Iris pigment epithelial cell (primary cell): ENCODE measurements around the gene ASS1.

Source experiments
- DNase-seq: peaks from one replicate; pipeline ENCODE4 v3.0.0-alpha.2; 2011; ENCODE audit warnings: low read depth

ASS1 gene

GRCh38 chr9:130418776-130419175 lies 26.0 kb upstream of the ASS1 start:
- no peak for DNase-seq

- DNase-seq, result no peak
These were observed 25.2 kb upstream of the ASS1 start for GRCh38 chr9:130419521-130420035.

DNA sequence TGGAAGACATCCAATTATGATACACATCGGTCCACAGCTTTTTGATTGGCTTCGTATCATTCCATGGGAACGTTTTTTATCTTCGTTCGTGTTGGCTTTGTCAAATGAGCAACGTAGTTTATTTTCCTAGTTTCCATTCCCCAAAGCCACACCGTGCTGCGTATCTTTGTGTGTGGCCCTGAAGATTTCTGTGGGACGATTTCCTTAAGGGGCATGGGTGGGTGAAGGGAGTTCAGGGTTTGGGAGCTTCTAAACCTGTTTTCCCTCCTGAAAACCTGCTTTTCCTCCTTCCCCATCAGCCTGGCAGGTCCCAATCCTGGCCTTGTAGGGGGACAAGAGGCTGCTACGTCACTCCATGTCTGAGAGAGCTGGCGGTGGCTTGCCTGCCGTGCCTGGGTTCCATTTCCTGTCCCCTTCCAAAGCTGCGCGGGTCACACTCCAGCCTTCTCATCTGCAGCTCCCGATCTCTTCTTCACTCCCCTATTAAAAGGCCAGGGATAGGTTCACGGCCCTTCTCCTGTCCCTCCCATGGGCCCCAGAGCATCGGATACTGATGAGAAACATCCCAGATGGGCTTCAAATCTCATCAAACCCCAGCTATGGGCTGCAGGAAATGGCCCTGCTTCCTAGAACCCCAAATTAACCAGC lies 23.5 kb upstream of the ASS1 start:
- no peak for DNase-seq

- peak; percentile 55 for DNase-seq
These were observed 22.9 kb upstream of the ASS1 start for GRCh38 chr9:130421802-130422276.

DNA sequence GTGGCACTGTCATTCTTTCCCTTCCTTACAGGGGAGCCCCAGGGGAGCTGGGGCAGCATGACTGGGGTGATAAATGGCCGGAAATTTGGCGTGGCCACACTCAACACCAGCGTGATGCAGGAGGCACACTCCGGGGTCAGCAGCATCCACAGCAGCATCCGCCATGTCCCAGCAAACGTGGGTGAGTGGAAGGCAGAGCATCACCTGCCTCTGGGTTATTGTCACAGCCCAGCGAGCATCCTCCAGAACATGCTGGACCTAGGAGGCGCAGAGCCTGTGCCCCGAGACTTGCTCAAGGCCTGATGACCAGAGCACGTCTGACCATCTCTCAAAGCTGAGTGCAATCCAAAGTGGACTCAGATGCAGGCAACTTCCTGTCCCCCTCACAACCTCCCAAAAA lies 22.2 kb upstream of the ASS1 start:
- no peak for DNase-seq

DNA sequence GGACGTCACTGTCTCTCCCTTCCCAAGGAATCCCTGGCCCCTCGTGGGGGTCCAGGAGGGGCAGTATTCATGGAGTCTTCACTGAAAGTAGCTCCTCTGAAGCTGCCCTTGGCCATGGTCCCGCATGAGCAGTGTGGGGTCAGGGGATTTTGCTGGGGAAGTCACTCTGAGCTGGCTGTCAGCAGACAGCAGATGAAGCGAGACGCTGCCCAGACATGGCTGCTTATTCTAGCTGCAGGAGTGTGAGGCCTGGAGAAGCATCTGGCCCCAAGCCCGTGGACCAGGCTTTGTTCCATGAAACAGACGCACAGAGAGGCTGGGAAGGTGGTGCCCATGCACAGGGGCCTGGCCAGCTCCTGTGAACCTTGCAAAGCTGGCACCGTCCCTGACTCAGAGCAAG lies 21.5 kb upstream of the ASS1 start:
- no peak for DNase-seq

DNA sequence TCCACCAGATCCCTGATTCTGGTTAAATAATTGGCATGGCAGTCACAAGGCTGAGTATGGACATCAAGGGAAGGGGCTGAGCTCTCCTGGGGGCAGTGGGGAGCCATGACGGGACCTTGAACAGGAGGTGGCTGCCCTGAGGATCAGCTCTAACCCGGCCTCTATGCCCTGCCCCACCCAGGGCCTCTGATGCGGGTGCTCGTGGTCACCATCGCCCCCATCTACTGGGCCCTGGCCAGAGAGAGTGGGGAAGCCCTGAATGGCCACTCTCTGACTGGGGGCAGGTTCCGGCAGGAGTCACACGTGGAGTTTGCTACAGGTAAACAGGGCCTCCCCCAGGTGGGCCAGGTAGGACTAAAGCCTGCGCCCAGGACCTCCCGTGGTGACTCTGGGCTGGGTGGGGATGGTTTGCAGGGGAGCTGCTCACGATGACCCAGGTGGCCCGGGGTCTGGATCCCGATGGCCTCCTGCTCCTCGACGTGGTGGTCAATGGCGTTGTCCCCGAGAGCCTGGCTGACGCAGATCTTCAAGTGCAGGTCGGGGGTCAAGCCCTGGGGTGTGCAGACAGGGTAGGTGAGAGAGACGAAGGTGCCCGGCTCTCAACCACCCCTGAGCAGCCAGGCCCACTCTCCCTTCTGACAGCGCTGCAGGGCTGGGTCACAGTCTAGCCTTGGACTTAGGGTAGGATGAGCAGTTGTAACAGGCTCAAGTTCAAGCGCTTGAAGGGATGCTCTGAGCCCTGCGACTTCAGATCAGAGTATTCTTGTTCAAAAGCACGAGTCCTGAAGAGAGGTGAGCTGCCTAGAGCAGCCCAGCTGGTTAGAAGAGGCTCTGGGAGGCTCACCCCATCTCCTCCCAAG lies 19.9 kb upstream of the ASS1 start:
- DNase-seq, result no peak

GRCh38 chr9:130425741-130426466 lies 18.9 kb upstream of the ASS1 start:
- DNase-seq, result no peak

DNA sequence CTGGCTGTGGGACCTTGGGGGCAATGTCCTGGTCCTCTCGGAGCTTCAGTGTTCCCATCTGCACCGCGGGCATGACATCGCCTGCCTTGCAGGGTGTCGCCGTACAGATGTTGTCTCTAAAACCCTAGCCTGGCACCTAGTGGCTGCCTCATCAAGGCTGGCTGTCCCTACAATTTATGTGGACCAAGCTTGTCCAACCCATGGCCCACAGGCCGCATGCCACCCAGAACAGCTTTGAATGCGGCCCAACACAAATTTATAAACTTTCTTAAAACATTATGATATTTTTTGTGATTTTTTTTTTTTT lies 18.3 kb upstream of the ASS1 start:
- DNase-seq, result no peak

DNA sequence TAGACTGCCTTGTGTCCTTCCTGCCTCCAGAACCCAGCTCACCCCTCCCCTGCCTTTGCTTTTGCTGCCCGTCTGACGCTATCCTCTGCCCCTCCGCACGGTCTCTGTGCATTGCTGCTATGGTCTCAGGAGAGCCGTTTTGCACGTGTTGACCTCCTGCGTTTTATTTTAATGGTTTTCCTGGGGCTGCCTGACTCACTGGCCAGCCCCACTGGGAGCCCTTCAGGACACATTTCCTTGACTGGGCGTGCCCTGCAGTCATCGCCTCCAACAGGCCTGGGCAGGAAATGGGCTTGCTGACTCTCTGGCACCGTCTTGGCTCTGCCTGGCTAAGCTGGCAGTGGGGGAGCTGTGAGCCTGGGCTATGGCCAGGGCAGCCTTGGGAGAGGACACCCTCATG lies 17.9 kb upstream of the ASS1 start:
- peak; percentile 37 for DNase-seq

DNA sequence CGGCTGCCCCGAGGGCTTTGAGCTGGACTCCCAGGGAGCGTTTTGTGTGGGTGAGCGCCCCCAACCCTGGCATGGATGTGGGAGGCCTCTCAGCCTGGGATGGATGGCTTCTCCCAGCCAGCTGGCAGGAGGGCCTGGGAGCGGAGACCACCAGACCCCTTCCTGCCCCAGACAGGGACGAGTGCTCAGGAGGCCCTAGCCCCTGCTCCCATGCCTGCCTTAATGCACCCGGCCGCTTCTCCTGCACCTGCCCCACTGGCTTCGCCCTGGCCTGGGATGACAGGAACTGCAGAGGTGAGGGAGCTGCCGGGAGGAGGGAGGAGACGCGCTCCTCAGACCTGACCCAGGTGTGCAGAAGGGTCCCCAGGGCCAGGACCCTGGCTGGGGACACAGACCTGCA lies 17.4 kb upstream of the ASS1 start:
- DNase-seq, result no peak

GRCh38 chr9:130428086-130428665 lies 16.6 kb upstream of the ASS1 start:
- DNase-seq, result no peak

GRCh38 chr9:130429381-130429780 lies 15.4 kb upstream of the ASS1 start:
- DNase-seq, result no peak

GRCh38 chr9:130429831-130430230 lies 14.9 kb upstream of the ASS1 start:
- DNase-seq, result no peak

DNA sequence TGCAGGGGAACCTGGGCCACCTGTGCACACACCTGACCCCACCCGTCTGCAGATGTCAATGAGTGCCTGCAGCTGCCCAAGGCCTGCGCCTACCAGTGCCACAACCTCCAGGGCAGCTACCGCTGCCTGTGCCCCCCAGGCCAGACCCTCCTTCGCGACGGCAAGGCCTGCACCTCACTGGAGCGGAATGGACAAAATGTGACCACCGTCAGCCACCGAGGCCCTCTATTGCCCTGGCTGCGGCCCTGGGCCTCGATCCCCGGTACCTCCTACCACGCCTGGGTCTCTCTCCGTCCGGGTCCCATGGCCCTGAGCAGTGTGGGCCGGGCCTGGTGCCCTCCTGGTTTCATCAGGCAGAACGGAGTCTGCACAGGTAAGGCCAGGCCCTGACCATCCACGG lies 14.5 kb upstream of the ASS1 start:
- DNase-seq, result no peak

- DNase-seq, result no peak
These were observed 13.8 kb upstream of the ASS1 start for GRCh38 chr9:130430734-130431535.

DNA sequence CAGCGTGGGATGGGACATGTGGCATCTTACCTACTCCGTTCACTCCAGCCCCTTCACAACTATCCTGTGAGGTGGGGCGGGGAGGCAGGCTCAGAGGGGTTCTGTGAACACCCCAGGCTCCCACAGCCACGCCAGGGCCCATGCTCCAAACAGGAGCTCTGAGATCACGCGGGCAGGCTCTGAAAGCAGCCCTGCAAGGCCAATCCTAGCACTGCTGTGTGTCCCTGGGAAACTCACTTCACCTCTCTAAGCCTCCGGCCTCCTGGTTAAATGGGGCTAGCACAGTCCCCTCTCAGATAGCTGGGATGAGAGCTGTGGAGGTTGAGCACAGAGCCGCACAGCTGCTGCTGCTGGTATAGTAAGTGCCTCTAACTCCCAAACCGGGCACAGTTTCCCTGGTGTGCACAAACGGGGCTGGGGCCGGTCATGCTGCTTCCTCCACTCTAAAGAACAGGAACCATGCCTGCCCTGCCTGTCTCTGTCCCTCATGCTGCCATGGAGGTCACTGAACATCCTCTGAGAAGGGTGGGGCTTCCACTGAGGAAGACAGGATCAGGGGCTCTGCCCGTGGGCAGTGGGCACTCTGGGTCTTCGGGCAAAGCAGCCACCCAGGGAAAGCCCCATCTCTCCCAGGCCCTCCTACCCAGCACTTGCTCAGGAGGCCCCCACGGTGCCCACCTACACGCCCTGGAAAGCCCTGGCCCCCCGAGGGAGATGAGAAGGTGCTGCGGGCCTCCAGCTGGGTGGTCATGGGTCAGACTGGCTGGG lies 13.0 kb upstream of the ASS1 start:
- no peak for DNase-seq

DNA sequence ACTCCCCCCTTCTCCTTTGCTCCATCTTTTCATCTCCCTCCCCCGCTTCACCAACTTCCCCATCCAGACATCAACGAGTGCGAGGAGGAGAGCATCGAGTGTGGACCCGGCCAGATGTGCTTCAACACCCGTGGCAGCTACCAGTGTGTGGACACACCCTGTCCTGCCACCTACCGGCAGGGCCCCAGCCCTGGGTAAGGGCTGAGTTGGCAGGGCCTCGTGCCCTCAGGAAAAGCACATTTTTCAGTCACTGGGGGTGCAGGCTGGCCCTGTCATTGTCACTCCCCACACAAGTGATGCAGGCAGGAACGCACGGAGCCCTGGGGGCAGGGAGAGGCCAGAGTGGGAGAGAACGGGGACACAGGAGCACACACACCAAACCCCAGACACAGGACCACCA lies 12.4 kb upstream of the ASS1 start:
- DNase-seq, result no peak

GRCh38 chr9:130432796-130433167 lies 12.0 kb upstream of the ASS1 start:
- DNase-seq, result no peak

DNA sequence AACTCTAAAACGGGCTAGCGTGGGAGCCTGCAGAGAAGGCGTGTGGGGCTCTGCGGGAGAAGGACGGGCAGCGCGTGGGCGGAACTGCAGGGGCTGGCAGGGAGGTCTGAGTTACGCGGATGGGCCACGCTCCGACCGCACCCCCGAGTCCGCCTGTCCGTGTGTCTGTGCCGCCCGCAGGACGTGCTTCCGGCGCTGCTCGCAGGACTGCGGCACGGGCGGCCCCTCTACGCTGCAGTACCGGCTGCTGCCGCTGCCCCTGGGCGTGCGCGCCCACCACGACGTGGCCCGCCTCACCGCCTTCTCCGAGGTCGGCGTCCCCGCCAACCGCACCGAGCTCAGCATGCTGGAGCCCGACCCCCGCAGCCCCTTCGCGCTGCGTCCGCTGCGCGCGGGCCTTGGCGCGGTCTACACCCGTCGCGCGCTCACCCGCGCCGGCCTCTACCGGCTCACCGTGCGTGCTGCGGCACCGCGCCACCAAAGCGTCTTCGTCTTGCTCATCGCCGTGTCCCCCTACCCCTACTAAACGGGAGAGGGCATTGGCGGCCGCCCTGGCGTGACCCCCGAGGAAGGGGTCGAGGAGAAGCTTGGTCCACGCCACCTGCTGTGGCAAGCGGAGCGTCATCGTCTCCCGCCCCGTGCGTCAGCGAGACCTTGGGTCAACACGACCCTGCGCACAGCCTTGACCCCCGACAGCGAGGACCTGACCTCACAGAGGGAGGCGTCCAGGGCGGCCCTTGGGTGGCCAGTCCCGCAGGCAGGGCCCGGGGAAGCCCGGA lies 11.4 kb upstream of the ASS1 start:
- peak; percentile 53 for DNase-seq
